DLD1 (cell line): Measurements from ENCODE around the gene ZSCAN12.
"Not testable (repeated sequence)": the region's sequence is repeated elsewhere in the genome, so short reads cannot be mapped to it uniquely, and the experiment has no call there.

Experiments
- in situ Hi-C: cut with HindIII; loops from 2 replicates; pipeline ENCODE4 v1.10.0; 2017; ENCODE audit warnings: low sequenced_read_pairs

ZSCAN12 gene

DNA sequence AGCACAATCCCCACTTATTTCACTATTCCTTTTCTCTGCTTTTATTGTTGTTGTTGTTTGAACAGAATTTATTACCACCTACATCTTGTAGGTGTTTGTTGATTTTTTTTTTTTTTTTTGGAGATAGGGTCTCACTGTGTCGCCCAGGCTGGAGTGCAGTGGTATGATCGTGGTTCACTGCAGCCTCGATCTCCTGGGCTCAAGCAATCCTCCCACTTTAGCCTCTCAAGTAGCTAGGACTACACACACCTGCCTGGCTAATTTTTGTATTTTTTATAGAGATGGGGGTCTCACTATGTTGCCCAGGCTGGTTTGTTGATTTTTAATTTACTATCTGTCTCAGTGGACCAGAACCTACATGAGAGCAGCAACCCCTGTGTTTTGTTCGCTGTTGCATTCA is 3.6 kb downstream of the ZSCAN12 start:
- in situ Hi-C loops, result no loop called here

DNA sequence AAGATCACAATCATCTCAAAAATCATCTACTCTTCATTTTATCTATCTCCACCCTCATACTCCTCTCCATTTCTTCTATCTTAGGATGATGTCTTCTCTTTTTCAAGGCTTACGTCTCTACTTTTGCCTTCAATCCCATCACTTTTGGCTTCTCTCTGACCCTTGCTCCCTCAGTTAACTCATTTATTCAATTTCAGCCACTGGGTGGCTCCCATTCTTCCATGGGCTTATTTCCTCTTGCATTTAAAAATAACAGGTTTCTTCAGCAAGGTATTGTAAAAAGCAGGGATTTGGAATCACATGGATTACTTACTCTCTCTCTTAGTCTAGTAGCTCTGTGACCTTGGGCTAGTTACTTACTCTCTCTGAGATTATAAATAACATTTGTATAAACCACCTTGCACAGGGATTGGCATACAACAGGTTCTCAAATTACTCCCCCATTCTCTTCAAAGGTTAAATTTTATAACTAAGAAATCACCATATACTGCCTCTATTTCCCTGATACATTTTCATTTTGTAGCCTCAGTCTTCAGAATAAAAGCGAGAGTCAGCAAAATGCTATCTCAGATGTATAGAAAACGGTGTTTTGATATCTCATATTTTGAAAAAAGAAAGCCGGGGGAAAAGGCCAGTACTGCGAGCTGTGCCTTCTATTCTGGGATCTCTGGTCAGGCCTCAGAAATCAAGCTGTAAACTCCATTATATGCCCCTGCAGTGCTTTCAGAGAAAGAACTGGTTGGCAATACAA is 5.5 kb downstream of the ZSCAN12 start:
- in situ Hi-C loops, result no loop called here

DNA sequence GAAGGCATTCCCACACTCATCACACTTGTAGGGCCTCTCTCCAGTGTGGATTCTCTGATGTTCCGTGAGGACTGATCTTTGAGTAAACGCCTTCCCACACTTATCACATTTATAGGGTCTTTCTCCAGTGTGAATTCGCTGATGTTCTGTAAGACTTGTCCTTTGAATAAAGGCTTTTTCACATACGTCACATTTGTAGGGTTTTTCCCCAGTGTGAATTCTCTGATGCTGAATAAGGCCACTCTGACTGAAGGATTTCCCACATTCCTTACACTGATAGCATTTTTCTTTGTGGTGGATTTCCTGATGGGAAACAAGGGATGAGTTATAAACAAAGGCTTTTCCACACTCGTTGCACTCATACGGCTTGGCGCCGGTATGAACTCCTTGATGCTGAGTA is 8.9 kb downstream of the ZSCAN12 start:
- in situ Hi-C loops, result no loop called here

DNA sequence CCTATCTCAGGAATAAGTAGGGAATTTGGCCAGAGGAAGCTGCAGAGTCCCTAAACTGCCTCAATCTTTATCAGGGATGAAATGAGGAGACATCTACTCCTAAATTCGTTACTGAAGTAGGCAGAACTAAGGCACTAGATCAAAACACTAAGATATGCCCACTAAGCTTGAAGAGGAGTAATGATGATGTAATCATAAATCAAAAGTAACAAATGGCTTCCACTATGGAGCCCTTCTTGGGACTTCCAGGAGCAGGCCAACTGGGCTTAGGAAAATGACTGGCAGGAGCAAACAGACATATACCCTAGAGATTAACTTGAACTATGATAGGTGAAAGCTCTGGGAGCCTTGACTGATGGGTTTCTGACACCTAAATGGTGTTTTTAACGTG is 15.4 kb downstream of the ZSCAN12 start:
- in situ Hi-C loops, result no loop called here

DNA sequence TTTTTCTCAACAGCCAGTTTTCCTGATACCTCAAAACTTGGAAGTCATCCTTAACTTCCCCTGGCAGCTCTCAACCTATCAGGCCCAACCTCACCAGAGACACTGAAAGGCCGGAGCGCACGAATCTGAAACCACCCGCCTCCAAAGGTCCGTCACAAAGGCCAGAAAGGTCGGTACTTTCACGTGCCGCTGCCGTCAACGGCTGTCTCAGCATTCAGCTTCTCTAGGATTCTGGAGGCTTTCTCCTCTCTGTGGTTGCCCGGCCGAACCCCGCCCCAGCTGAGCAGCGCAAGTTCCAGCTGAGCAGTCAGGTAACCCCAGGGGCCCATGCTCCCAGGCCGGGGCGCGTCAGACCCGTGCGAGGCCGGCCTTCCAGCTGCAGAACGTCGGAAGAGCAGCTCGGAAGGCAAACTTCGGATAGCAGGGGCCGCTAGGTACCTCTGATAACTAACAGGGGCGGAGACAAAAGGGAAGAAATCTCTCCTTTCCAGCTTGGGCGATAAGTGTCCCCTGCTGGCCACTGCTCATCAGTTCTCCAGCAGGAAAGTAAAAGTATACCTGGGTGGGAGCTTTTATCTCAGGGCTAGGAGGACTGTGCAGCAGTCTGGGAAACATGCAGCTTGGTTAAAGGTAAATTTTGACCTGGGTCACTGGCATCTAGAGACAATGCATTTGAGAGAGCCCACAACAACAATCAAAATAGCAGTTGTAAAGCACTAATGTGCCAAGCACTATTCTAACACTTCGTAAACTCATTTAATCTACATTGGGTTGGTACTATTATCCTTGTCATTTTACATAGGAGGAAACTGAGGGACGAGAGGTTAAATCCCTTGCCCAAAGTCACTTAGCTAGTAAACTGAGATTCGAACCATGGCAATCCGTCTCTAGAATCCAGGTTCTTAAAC is 16.1 kb downstream of the ZSCAN12 start:
- in situ Hi-C loops, result no loop called here

DNA sequence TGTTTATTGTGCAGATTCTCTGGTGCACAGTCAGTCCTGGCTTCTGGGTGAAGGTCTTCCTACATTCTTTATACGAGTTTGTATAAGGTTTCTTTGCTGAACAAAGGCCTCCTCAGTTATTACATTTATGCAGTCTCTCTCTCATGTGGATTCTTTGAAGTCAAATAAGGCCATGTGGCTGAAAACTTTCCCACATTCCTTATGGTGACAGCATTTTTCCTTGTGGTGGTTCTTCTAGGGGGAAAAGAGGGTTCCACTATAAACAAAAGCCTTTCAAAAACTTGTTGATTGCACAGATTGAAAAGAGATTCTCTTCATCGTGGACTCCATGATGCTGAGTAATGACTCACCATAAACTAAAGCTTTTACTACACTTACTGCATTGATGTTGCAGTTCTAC is 19.2 kb downstream of the ZSCAN12 start:
- in situ Hi-C loops, result no loop called here

DNA sequence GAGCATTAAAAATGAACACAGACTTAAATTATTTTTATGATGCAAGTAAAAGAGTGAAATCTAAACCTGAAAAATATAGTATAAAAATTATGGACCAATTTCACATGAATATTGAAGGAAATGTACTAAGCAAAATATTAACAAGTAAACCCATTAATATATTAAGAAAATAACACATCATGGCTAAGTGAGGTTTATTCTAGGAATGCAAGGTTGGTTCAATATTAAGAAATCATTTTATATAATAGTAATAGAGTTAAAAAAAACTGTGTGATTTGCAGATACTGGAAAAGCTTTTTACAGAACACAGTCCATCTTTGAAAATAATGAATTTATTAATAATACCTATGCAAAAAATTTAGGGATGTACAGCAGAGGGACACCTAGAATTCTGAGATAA is 20.9 kb downstream of the ZSCAN12 start:
- in situ Hi-C loops, result no loop called here

DNA sequence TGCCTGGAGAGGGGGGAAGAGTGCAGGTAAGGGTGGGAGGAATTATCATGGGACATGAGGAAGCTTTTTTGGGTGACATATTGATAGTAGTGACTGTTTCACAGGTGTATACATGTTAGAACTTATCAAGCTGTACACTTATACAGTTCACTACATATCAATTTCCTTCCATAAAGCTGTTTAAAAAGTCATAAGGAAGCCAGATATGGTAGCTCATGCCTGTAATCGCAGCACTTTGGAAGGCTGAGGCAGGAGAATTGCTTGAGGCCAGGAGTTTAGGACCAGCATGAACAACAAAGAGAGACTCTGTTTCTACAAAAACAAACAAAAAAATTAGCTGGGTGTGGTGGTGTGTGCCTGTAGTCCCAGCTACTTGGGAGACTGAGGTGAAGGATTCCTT is 21.7 kb downstream of the ZSCAN12 start:
- in situ Hi-C loops, result no loop called here

DNA sequence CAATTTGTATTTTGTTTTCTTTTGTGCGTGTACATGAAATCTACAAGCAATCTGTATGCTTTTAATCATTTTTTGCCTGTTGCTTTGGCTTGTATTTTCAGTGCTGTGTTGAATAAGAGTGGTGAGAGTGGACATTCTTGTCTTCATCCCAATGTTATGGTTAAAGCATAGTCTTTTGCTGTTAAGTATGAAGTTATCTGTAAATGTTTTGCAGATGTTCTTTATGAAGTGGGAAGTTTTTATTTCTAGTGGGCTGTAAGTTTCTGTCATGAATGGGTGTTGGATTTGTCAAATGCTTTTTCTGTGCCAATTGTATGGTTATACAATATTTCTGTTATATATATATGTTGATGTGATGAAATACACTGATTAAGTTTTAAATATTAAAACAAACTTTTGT is 25.6 kb downstream of the ZSCAN12 start:
- in situ Hi-C loops, result no loop called here

DNA sequence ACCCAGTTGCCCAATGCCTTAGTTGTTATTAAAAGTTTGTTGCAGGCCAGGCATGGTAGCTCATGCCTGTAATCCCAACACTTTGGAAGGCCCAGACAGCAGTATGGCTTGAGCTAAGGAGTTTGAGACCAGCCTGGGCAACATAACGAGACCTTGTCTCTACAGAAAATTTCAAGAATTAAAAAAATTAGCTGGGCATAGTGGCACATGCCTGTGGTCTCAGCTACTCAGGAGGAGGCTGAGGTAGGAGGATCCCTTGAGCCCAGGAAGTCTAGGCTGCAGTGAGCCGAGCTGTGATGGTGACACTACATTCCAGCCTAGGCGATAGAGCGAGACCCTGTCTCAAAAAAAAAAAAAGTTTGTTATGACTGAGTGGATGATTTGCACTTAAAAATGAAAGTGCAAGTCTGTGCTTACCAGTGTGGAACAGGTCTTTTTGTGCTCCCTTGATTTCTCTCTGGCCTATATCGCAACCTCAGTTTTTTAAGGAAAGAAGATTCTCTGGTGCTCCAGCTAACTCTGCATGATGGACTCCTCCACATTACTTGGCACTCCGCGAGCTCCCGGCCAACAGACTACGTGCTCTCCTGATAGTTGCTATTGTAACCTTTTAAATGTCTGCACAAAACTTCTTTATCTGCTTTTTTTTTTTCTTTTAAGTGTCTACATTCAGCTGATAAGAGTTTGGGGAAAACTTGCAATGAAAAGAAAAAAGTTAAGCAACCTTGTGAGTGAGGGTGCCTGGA is 27.7 kb downstream of the ZSCAN12 start:
- in situ Hi-C loops, result no loop called here

DNA sequence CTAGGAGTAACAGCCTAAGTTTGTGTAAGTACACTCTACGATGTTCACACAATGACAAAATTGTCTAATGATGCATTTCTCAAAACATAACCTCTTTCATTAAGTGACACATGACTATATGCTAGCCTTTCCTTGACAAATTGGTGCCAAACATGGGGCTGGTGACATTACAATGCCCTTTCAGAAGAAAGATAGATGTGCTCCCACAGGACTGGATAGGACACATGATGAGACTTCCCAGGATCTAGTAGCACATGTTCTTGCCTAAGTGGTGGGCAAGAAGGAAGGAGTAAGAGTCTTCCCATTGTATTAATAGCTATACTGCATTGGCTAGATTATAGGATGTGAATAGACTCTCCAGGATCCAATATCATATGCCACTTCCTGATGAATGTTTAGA is 28.3 kb downstream of the ZSCAN12 start:
- in situ Hi-C loops, result no loop called here

DNA sequence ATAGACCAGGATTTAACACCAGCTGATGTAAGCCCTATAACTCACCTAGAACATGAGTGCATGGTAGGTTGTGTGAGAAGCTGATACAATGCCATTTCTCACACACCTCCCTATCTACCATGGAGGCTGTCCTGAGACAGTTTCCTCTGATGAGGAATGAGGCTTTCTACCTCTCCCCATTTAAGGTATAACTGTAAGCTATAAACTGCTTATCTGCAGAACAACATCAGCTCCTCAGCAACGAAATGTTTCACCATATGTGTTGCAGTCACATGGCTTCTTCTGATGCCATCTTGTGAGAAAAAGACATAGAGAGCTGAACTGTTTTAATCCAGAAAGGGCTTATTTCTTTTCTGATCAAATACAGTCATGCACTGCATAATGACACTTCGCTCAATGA is 29.1 kb downstream of the ZSCAN12 start:
- in situ Hi-C loops, result no loop called here

DNA sequence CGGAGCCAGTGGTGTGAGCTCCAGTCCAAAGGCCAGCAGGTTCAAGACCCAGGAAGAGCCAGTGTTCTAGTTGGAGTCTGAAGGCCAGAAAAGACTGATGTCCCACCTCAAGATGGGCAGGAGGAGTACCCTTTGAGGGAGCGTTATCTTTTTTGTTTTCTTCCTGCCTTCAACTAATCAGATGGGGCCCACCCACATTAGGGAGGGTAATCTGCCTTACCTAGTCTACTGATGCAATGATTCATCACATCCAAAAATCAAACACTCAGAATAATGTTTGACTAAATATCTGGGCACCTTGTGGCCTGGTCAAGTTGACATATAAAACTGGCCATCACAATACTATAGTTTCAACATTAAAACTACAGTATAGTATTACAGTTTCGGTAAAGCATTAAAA is 30.1 kb downstream of the ZSCAN12 start:
- in situ Hi-C loops, result no loop called here

DNA sequence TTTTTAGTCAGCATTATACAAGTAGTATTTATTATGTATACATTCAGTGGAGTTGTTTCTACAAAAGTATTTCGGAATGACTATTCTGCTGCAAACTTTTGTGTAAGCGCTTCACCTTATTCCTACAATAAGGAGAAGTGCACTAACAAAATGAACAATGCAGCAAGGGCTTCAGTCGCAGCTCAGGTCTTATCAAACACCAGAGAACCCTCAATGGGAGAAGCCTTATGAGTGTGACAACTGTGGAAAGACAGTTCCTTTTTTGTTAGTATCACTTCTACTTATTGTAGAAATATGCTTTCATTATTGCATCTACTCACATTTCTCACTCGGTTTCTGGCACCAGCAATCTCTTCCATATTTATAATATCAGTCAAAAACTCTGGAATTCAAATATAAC is 31.0 kb downstream of the ZSCAN12 start:
- in situ Hi-C loops, result no loop called here

DNA sequence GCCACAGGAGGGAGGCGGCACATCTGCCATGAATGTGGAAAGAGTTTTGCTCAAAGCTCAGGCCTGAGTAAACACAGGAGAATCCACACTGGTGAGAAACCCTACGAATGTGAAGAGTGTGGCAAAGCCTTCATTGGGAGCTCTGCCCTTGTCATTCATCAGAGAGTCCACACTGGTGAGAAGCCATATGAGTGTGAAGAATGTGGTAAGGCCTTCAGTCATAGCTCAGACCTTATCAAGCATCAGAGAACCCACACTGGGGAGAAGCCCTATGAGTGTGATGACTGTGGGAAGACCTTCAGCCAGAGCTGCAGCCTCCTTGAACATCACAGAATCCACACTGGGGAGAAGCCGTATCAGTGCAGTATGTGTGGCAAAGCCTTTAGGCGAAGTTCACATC is 34.0 kb downstream of the ZSCAN12 start:
- in situ Hi-C loops, result not testable (repeated sequence)

DNA sequence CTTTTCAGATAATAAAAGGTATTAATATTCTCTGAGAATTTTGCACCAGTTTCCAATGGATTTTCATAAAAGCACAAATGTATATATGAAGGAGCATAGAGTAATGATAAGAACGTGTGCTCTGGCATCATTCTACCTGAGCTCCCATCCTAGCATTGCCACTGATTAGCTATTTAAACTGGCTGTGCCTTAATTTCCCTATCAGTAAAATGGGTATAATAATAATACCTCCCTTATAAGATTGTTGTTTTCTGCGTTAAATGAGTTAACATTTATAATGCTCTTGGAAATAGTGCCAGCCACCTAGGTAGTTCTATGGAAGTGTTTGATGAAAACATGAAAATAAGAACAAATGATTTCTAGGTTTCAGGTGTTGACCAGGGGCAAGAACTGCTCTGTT is 38.6 kb downstream of the ZSCAN12 start:
- in situ Hi-C loops, result no loop called here

DNA sequence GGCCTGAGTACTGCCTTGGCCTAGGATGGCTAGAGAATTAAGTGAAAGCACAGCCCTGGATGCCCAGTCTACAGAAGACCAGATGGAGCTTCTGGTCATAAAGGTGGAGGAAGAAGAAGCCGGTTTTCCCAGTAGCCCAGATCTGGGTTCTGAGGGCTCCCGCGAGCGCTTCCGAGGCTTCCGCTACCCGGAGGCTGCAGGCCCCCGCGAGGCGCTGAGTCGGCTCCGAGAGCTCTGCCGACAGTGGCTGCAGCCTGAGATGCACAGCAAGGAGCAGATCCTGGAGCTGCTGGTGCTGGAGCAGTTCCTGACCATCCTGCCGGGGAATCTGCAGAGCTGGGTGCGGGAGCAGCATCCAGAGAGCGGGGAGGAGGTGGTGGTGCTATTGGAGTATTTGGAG is 40.0 kb downstream of the ZSCAN12 start:
- in situ Hi-C loops, result not testable (repeated sequence)

DNA sequence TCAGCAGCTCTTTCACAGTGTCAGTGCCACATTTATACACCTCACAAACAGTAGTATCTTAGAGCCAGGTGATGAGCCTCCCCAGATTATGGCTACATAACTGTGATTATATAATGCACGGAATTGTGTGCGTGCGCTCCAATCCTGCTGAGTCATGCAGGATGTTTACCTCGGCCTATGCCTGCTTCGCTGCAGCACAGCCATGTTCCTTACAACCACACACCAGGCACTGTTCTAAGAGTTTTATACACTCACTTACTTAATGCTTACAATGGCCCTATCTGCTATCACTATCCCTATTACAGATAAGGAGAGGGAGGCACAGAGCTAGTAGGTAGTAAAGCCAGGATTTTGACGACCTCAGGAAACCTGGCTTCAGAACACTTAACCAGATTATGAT is 42.5 kb downstream of the ZSCAN12 start:
- in situ Hi-C loops, result no loop called here

DNA sequence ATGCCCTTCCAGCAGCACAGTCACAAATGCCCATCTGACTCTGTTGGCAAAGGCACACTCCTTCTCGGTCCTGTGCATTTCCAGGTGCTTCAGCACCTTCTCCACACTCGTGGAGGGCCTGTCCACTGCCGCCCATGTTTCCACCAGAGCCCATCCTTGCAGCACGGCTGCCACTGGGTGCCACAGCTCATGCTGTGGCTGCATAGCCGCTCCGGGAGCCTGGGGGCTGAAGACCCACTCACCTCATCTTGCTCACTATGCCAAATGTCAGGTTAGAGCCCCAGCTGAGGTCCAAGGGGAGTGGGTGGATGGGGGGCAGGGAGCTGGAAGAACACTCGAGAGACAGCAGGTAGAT is 42.9 kb downstream of the ZSCAN12 start:
- in situ Hi-C loops, result no loop called here

DNA sequence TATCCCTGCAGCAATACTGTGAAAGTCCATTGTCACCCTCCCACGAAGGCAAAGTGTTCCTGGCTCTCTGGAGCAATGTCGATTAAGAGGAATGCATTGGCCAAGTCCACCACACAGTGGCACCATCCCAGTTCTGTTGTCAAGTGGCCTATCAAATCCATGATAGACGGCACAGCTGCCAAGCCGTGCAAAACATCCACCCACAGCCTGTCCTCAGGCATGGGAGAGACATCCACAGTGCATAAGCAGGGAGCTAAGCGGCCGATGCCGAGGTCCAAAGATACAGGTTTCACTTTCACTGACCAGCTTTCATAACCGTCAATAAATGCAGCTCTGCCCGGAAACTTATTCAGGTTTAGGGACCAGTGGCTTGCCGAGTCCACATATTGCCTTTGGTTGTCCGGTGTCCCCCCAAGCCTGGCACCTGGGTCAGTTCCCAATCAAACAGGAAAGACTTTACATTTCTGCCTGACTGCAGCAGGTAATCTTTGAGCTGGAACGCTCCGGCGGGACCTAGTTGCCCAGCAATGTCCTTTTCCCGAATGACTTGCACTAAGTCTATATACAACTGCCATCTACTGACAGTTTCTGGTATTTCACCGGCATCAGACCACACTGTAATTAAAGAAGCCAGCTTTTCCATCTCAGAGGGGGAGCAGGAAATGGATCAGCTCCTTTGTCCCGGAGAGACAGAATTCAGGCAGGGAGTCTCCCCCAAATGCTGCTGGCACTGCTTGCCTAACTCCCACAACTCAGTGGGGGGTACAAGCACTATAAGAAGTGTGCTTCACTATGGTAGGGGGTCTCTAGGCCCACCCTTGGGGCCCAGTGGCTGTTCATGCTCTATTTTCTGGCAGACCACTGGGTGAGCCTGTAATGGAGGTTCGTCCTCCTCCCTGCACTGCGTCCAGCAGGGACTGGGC is 43.5 kb downstream of the ZSCAN12 start:
- in situ Hi-C loops, result no loop called here
